HG02840 (cell line): ENCODE measurements around the gene DDX51.

ENCODE experiments used
- ATAC-seq: cut with Tn5 transposase; IDR thresholded peaks from one replicate; pipeline ENCODE4 v1.9.1; 2021; ENCODE audit warnings: mild to moderate bottlenecking, moderate library complexity, moderate number of reproducible peaks; ENCODE audit not compliant: unreplicated experiment, low FRiP score

Gene DDX51

GRCh38 chr12:132094269-132094891, 49.7 kb downstream of the DDX51 start:
- no peak for ATAC-seq

GRCh38 chr12:132089407-132089910, 54.7 kb downstream of the DDX51 start:
- ATAC-seq = no peak
